Stimulated activated CD4-positive, alpha-beta T cell treated with anti-CD3 and anti-CD28 coated beads, TNF-alpha, amount 100 ng/mL, for 4 hours (primary cell): Measurements from ENCODE around the gene HNF1B.

Experiments
- DNase-seq, 3 experiments: peaks; one replicate each; pipeline ENCODE4 v3.0.0-alpha.2; 2020; ENCODE audit warnings: low read depth in 3 of 3

HNF1B gene

DNA sequence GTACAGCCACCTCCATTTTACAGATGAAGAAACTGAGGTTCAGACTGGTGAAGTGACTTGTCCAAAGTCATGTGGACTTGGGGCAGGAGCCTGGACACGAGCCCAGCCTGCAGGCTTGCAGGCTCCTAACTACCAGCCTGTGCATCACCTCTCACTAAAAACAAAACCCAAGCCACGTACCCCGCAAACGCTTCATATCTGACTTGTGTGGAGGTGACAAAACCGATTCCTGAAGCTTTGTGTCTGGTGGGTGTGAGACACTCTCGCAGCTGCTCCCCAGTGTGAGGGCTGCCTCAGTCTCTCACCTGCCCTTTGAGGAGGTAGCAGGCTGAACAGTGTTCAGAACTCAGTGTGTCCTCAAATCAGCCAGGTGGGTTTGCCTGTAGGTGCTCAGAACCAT lies 8.4 kb downstream of the HNF1B start:
- no peak for DNase-seq

DNA sequence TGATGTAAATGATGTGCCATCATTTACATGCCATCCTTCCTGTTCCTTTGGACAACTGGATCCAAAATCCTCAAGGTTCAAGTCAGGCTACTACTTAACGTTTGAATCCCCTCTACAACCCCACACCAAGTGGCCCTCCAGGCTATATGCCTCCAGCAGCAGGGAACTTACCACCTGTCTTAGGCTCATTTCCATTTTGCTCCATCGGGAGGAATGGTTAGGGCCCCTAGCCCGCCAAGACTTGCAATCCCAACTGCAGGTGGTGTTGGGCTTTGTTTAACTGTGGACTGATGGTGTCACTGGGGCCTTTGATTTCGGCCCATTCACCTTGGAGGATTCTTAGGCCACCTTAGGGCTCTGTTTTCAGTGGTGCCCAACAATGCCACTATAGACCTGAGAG lies 9.7 kb downstream of the HNF1B start:
- DNase-seq = no peak

DNA sequence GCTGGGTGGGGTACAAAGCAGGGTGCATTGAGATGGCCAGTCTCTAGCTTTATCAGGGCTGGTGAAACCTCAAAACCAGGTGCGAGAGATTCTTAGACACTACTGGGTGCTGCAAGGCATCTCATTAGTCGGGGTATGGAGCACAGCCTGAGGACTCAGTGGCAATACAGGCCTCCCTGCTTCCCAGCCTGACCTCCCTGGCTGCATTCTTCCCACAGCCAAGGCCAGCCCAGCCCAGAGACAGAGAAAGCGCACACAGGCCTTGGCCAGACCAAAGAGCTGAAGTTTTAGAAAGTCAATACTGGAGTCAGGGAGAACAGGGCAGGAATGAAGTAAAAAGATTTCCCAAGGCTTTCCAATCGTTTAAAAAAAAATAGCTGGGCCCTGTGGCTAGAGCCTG lies 12.5 kb downstream of the HNF1B start:
- DNase-seq = no peak

DNA sequence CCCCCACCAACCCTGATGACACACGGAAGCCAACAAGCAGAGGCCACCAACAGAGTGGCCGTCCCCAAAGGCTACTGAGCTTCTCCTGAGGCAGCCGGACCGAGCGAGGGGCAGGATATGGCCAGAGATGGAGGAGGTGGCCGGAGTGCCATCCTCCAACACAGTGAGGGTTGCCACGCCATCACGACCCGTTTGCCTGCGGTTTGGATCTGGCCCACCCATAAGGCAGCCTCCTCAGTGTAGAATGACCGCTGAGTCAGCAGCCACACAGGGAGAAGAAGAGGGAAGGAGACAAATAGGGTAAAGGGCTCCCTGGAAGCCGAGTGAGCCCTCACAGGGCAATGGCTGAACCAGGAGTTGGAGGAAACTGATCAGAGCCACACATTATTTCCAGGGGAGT lies 13.8 kb downstream of the HNF1B start:
- DNase-seq = no peak

DNA sequence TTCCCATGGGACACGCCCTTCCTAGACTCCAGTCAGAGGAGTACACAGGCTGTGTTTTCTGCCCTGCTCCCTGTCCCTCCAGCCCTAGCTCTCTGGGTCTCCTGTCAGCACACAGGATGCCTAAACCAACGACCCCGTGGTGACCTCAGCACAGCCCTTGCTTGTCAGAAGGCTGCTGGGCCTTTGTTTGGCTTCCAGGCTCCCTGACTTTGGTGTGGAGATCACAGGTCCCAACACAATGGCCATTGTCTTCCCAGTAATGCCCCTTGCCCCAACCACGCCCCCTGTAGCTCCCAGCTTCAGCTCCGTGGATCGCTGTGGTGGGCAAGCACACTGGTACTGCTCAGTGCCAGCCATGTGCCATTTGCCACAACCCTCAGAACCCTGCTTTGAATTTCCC lies 15.0 kb downstream of the HNF1B start:
- no peak for DNase-seq

DNA sequence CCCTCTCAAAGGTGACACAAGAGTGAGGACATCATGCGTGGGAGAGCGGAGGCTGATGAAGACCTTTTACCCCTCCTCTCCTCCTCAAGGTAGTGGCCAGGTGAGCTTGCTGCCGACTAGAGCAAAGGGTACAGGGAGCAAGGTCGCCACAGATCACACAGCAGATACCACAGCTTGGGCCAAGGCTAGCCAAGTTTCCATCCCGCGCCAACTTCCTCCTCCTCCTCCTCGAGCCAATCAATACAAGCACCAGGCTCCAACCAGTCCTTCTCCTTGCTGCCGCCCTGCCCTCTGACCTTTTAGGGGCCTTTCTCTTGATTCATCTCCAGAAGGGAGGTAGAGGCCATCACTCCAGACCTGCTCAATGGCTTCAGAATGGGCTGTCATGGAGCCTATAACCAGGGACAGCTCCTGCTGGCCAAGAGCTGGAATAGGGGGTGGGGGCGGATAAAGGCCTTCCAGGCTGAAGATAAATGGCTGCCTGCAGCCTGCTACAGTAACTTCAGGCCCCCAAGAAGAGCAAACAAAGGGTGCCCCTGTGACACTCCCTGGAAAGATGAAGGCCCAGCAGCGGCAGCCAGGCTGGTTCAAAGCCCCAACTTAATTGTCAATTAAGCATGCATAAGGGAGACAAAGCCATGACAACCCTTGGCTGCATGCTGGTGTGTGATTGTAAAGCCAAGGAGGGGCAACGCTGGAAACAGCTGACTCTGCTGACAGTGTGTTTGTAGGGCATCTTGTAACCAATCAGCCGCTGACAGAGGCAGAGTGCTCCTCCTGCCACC lies 17.8 kb downstream of the HNF1B start:
- DNase-seq = no peak

DNA sequence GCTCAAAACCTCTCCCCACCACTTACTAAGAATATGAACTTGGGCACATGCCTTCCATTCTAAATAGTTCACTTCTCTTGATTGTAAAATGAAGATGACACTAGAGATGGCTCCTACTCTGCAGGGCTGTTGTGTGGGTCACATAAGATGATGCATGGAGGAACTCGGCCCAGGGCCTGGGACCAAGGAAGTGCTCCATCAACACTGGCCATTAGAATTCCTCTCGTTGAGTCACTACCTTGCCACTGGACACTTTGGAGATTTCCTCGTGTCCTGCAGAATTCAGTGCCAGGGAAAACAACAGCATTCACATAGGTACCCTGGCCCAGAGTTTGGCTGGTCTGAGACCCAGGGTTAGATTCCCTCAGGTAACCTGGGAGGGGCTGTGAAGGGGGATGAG lies 18.6 kb downstream of the HNF1B start:
- no peak for DNase-seq

DNA sequence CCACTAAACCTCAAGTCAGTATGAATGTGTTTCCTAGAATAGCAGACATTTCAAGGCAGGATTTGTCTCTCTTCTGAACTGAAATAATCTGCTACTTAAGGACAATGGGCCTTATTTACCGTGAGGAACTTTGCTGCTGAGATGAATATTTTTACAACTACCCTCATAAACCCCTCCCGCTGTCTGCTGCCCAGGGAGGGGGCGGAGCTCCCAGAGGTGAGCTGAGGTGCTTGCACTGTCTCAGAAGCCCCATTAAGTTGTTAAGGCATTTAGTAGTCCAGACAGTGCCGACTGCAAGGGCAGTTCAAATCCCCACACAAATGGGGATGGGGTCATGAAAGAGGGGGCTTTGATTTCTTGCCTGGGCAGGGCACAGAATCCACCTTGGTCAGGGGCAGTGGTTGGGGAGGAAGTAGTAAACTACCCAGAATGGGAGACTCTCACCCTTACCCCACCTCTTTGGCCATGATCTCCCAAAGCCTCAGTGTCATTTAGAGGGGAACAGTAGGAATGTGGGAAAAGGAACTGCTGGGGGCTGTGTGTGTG lies 19.2 kb downstream of the HNF1B start:
- no peak for DNase-seq

DNA sequence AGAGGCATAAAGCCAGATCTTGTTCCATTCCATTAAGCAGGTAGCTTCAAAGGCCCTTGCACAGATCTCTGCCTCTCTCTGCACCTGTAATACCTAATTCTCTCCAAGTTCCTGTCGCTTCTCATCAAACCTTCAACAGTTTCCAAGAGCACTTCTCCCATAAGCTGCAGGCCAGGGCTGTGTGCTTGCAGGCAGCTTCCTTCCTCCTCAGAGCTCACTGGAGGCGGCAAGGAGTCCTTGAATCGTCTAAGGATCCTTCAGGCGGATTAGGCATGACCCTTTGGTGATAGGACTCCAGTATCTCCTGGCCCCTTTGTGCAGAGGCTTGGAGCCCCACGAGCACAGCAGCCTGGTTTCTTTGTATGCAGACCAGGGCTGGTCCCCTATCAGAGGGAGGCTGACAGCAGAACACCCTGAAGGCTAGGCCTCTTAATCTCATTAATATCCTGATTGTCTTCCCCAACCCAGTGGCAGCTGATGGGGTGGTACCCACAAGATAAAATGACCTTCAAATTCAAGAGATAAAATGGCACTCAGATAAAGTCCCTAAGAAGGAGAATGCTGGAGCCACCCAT lies 19.8 kb downstream of the HNF1B start:
- no peak for DNase-seq

DNA sequence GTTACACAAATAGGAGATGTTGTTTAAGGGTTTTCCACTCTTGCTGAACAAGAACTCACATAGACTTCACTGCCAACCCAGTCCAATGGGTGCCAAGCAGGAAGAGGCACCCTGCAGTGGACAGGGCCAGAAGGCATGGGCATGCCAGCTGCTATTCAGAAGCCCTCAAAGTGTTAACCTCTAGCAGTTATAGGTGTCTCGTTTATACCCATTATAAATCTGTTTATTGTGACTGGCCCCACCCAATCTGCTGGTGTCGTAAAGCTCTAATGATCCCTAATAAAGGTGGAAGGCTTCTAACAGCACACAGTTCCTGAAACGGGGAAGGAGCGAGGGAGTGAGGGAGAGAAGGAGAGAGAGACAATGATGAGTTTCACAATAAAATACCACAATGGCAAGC lies 23.9 kb downstream of the HNF1B start:
- no peak for DNase-seq

DNA sequence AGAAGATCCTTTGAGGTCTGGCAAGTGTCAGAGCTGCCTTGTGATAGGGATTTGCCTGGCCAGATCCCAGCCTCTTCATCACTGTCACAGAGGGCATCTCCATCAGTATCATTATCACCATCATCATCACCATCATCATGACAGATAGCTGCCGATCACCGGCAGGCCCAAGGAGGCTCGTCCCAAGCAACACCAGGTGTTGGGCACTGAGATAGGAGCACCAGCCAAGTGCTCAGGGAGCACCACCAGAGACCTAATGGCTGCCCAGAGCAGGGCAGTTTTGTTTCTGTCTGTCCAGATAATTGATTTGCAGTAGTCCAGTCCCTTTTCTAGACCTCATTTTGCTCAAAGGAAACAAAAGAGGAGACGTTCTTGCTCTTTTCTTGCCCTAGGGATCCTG lies 25.0 kb downstream of the HNF1B start:
- no peak for DNase-seq

DNA sequence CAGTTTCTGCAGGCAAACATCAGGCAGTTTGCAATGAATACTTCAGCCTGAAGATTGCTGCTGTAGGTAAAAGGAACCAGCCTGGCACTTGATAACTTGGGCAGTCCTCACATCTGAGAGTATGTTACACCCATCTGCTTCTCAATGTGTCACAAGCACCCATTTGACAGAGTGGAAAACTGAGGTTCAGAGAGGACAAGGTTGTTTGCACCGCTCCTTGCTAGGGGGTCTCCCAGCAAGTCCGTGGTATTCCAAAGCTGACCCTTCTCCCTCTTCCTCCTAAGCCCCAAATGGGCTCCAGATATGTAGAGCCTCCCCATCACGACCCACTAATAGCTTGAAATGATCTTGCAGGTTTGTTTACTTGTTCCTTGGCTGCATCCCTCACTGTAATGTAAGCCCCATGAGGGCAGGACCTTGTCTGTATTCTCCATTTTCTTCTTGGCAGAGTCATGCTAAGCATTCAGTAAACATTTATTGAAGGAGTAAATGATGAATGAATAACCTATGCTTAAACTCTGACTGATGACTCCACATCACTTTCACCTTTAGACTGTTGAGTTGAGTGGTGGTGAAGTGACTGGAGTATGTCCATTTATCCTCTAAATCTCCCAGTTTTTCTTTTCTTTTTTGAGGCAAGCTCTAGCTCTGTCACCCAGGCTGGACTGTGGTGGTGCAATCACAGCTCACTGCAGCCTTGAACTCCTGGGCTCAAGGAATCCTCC lies 26.4 kb downstream of the HNF1B start:
- no peak for DNase-seq

DNA sequence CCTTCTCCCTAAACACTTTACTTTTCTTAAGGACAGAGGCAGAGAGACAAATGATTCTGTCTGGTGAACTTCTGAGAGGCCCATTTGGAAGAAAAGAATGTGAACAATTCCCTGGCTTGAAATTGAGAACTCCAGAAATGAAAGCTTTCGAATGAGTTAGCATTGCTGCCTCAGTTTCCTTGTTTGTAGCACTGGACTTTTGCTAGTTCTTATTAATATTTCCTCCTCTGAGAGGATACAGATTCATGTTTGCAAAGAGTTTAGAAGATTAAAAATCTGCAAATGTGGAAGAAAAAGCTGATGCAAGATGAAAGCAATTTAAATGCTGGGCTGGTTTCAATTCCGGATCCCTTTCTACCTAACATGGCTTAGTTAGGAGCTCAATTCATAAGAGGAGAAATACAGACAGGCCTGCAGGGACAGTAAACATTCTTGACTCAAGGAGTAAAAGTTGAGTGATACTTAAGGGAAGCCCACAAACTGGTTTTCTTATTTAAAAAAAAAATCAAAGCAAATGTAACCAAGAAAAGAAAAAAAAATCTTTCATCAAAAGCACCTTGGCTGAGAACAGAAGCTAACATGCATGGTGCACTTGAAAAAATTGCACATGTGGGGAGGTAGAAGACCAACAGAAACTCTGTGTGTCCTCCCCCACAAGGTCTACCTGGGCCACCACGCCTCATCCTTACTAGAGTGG lies 27.1 kb downstream of the HNF1B start:
- DNase-seq = no peak

DNA sequence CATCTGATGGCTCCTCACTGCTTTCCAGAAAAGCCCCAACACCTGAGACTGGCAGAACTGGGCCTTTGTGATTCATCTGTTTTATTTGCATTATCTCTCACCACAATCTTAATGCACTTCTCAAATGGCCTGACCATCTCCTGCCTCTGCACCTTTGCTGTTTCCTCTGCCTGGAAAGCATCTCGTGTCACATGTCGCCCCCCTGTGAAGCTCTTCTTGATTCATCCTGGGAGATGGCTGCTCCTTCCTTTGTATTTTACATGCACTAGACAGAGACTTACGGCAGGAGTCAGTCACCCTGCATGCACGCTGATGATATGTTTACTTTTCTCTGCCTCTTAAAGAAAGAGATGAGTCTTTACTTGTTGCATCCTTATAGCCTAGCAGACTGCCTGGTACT lies 30.0 kb downstream of the HNF1B start:
- DNase-seq = no peak

DNA sequence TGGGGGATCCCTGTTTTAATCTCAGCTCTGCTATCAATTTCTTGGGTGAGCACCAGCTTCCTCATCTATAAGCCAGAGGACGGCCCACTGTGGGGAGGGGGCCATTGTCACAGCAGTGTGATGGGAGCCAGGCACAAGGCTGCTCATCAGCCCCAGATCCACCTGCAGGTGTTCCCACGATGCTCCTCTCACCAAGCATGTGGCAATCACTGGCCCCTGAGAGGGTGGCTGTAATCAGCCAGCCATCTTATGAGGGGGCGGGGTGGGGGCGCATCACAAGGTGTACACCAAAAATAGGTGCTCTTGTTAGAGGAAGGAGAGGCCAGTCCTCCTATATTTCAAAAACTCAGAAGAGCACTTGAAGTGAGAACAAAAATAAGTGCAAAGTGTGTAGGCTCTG lies 31.2 kb downstream of the HNF1B start:
- DNase-seq = no peak

DNA sequence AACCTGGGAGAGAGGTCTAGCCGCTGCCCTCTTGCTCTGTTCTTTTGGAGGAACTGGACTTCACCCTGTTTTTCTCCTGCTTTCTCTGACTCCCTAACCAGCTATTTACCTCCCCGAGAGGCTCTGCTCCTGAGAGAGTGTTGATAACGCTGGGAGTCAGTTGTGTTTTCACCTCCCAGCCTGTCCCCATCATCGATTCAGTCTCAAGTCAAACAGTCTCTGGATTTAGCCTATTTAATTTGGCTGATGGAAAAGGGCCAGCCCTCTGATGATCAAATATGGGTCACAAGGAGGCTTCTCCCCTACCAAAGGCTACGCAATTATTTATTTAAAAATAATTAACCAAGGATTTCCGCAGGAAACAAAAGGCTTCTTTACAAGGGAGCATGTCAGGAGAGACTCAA lies 31.8 kb downstream of the HNF1B start:
- DNase-seq = no peak

DNA sequence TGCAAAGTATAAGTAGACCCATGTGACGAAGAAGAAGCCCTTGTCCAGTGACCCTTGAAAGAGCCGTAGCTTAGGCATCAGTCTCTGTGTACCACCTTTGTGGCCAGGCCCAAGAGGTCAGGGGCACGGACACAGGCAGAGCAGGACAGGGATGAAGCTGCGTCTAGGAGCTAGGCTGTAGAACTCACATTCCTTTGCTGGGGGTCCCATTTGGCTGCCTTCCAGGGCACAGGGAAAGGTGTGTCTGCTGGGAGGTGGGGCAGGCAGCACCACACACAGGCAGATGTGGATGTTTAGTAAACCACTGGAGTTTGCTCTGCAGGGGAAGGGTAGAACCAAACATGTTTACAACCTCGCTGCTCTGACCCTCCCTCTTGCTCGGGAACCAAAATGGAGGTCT lies 33.7 kb downstream of the HNF1B start:
- DNase-seq = no peak

DNA sequence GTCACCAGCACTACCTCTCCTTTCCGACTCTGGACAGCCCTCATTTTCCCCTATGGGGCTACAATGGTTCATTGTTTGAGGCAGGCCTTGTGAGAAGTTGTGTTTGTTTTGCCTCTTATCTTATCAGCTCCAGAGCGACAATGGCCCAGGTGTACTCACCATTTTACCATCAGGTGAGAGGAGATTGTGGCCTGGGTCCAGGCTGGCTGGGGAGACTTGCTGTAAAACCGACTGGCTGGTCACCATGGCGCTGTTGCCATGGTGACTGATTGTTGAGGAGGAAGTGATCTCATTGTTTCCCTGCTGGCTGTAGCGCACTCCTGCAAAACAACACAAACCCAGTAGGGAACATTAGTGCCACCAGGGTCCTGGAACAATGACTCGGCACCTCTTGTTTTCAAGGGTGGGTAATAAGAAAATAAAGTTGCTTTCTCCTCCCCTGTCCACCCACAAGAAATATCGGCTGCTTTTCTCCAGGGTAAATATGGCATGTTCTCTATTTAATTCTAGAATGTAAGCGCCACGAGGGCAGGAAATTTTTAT lies 34.4 kb downstream of the HNF1B start:
- no peak for DNase-seq

DNA sequence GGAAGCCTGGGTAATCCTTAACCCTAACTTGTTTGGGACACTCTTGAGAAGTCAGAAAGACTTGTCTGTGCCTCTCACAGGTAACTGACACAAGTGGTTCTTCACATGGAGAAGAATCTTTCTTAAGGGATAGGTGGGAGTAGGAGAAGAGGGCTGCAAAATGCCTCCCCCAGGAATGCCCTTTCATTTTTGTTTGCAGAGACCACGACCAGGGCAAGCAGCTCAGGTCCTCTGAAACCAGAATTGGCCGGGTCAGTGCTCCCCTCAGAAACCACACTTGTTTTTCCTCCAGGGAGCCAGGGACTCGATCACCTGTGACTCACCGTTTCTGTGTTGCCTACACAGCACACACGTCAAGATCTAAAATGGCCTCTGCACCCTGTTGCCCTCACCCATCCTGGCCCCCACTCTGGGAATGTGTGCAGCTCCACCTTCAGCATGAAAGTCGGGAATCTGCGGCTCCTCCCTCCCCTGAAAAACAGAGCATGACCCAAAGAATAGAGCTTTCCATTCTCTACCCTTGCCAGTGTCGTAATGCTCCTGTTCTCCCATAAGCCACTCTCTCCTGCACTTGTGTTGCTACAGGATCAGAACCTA lies 36.1 kb downstream of the HNF1B start:
- DNase-seq = no peak

DNA sequence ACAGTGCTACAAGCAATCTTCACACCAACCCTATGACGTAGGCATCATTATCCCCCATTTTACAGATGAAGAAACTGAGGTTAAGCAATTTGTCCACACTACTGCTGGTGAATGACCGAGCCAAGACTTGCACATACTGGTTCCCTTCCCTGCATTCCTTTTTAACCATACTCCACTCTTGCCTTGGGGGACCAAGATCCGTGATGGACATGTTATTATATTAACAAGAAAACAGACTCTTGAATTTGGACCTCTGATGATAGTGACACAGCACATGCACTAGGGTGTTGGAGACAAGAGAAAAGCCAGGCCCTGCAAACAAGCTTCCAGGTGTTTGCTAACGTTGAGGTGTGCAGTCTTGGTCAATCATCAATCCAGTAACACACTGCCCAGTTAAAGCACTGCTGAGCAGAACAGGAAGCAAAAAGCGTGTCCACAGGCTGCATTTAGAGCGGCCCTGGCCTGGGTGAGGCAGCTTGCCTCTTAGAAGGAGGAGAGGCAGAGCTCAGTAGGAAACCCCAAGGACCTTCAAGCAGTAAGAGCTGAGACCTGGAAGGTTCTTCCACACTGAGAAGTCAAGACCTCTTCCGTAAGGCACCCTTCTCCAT lies 36.7 kb downstream of the HNF1B start:
- no peak for DNase-seq

DNA sequence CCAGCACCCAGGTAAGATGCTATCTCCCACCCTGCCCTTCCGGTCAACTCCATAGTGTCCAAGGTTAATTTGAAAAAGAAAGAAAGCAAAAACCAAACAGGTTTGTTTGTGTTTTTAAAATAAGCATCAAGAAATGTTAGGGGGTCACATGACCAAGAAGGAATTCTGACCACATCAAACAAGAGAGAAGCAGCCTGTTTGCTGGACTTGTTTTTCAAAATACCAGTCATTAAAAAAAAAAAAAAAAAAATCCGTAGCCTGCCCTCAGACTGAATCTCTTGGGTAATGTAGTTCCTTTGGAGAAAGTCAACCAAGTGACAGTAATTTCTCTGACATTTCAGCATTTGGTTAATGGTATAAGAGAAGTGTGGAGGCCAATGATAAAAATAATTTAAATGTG lies 38.4 kb downstream of the HNF1B start:
- DNase-seq = no peak
